ENCODE results near the gene PML.

PML gene

GRCh38 chr15:74024687-74025086 is 30.2 kb downstream of the PML start:
- no peak overlapping the region for H3K4me3 ChIP-seq (replicated peaks in 1 of 2; ENCODE audit: low read depth in 2 of 2, low read length in 2 of 2)
- no peak for DNase-seq (ENCODE audit: low read depth in 2 of 2)
- TF ChIP-seq, protein P1, sequence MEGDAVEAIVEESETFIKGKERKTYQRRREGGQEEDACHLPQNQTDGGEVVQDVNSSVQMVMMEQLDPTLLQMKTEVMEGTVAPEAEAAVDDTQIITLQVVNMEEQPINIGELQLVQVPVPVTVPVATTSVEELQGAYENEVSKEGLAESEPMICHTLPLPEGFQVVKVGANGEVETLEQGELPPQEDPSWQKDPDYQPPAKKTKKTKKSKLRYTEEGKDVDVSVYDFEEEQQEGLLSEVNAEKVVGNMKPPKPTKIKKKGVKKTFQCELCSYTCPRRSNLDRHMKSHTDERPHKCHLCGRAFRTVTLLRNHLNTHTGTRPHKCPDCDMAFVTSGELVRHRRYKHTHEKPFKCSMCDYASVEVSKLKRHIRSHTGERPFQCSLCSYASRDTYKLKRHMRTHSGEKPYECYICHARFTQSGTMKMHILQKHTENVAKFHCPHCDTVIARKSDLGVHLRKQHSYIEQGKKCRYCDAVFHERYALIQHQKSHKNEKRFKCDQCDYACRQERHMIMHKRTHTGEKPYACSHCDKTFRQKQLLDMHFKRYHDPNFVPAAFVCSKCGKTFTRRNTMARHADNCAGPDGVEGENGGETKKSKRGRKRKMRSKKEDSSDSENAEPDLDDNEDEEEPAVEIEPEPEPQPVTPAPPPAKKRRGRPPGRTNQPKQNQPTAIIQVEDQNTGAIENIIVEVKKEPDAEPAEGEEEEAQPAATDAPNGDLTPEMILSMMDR (IDR thresholded peaks at IDR 0.05; ENCODE audit: low read depth, low read length) = no peak

GRCh38 chr15:74025436-74025835 is 30.9 kb downstream of the PML start:
- no peak overlapping the region for H3K4me3 ChIP-seq (replicated peaks in 1 of 2; ENCODE audit: low read depth in 2 of 2, low read length in 2 of 2)
- TF ChIP-seq, protein P1 (IDR thresholded peaks at IDR 0.05; ENCODE audit: low read depth, low read length) = no peak
- peak; percentile 44 to 56 for DNase-seq (ENCODE audit: low read depth in 2 of 2)

DNA sequence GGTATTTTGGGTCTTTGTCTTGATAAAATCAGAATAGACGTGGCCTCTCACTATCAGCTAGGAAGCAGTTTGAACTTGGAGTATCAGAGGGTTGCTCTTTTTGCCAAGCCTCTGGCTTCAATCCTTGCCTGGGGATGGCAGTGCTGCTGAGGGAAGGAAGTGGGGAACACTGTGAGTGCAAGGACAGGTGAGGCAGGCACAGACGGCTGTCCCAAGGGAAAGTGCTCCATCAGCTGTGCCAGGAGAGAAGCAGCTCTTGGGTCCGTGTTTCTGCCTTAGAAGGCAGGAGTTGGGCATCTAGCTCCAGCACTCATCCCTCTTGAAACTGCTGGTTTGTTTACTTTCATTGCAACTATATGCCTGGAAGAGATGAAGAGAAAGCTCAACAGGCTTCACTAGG is 33.2 kb downstream of the PML start:
- TF ChIP-seq, protein P1 (IDR thresholded peaks at IDR 0.05; ENCODE audit: low read depth, low read length) = no peak
- H3K4me3 ChIP-seq (replicated peaks in 1 of 2; ENCODE audit: low read depth in 2 of 2, low read length in 2 of 2) = no peak overlapping the region
- no peak for DNase-seq (ENCODE audit: low read depth in 2 of 2)

DNA sequence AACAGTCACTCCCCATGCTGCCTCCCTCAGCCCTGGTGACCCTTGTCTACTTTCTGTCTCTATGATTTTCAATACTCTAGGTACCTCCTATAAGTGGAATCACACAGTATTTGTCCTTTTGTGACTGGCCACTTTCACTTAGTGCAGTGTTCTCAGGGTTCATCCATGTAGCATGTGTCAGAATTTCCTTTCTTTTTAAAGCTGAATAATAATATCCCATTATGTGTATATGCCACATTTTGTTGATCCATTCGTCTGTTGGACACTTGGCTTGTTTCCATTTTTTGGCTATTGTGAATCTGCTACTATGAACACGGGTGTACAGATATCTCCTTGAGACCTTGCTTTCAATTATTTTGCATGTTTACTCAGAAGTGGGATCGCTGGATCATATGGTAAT is 34.1 kb downstream of the PML start:
- no peak overlapping the region for H3K4me3 ChIP-seq (replicated peaks in 1 of 2; ENCODE audit: low read depth in 2 of 2, low read length in 2 of 2)
- TF ChIP-seq, protein P1 (IDR thresholded peaks at IDR 0.05; ENCODE audit: low read depth, low read length) = no peak
- no peak for DNase-seq (ENCODE audit: low read depth in 2 of 2)

DNA sequence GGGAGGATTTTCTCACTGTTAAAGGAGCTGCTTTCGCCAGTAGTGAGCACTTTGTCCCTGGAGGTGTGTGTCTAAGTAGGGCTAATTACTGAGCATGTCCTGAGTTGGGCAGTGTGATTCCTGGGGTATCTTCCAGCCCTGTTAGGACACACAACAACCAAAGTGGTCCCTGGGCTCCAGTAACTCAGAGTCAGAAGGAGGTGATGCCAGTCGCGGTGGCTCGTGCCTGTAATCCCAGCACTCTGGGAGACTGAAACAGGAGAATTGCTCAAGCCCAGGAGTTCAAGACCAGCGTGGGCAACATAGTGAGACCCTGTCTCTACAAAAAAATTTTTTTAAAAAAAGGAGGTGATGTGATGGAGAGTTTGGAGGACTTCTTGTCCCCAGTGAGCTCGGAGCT is 37.5 kb downstream of the PML start:
- no peak for DNase-seq (ENCODE audit: low read depth in 2 of 2)
- H3K4me3 ChIP-seq (replicated peaks in 1 of 2; ENCODE audit: low read depth in 2 of 2, low read length in 2 of 2) = no peak overlapping the region
- TF ChIP-seq, protein P1 (IDR thresholded peaks at IDR 0.05; ENCODE audit: low read depth, low read length) = no peak

GRCh38 chr15:74032606-74033561 is 38.4 kb downstream of the PML start:
- H3K4me3 ChIP-seq (replicated peaks in 1 of 2; ENCODE audit: low read depth in 2 of 2, low read length in 2 of 2) = no peak overlapping the region
- DNase-seq (ENCODE audit: low read depth in 2 of 2) = no peak
- TF ChIP-seq, protein P1 (IDR thresholded peaks at IDR 0.05; ENCODE audit: low read depth, low read length) = no peak

Measured in cardiac fibroblast (primary cell).